ENCODE results near the gene IL1RAP.
"Not testable (repeated sequence)": the region's sequence is repeated elsewhere in the genome, so short reads cannot be mapped to it uniquely, and the experiment has no call there.

The IL1RAP gene

GRCh38 chr3:190666821-190667220, 152.9 kb downstream of the IL1RAP start:
- Histone ChIP-seq H3K27ac (ENCODE audit: poor library complexity, severe bottlenecking) (no peak overlapping the region), H3K4me3 (ENCODE audit: severe bottlenecking) (no peak overlapping the region), H3K9me3 (ENCODE audit: severe bottlenecking) (no peaks in the 10 kb centered on the region), H3K36me3 (ENCODE audit: low read depth) (no peaks in the 10 kb centered on the region), H3K4me1 (ENCODE audit: insufficient read depth, poor library complexity, severe bottlenecking) (peaks cover 5% of the 10 kb centered on the region), H3K27me3 (ENCODE audit: insufficient read depth, poor library complexity, severe bottlenecking) (no peaks in the 10 kb centered on the region)
- no peak for TF ChIP-seq CTCF (IDR thresholded peaks at IDR 0.05; ENCODE audit: poor library complexity, severe bottlenecking)
- ATAC-seq (ENCODE audit: low read depth): no peak
- no peak for DNase-seq (ENCODE audit: low spot score)

- DNase-seq (ENCODE audit: low spot score) (no peak), ATAC-seq (ENCODE audit: low read depth) (no peak; the same call in 2 of the 3 replicates)
Measured at GRCh38 chr3:190671658-190672057, 157.8 kb downstream of the IL1RAP start.

GRCh38 chr3:190673148-190673547, 159.3 kb downstream of the IL1RAP start:
- H3K36me3 ChIP-seq (ENCODE audit: low read depth): no peaks in the 10 kb centered on the region
- no peak overlapping the region for H3K27ac ChIP-seq (ENCODE audit: poor library complexity, severe bottlenecking)
- peaks cover 6% of the 10 kb centered on the region for H3K4me1 ChIP-seq (ENCODE audit: insufficient read depth, poor library complexity, severe bottlenecking)
- ATAC-seq (ENCODE audit: low read depth) (no peak), DNase-seq (ENCODE audit: low spot score) (no peak)
- TF ChIP-seq CTCF (IDR thresholded peaks at IDR 0.05; ENCODE audit: poor library complexity, severe bottlenecking): no peak
- no peaks in the 10 kb centered on the region for H3K27me3 ChIP-seq (ENCODE audit: insufficient read depth, poor library complexity, severe bottlenecking)
- H3K9me3 ChIP-seq (ENCODE audit: severe bottlenecking): no peaks in the 10 kb centered on the region
- no peak overlapping the region for H3K4me3 ChIP-seq (ENCODE audit: severe bottlenecking)

More at GRCh38 chr3:190671658-190672057, 157.8 kb downstream of the IL1RAP start:
- Histone ChIP-seq H3K36me3 (ENCODE audit: low read depth) (no peaks in the 10 kb centered on the region), H3K27me3 (ENCODE audit: insufficient read depth, poor library complexity, severe bottlenecking) (no peaks in the 10 kb centered on the region), H3K9me3 (ENCODE audit: severe bottlenecking) (no peaks in the 10 kb centered on the region), H3K27ac (ENCODE audit: poor library complexity, severe bottlenecking) (no peak overlapping the region), H3K4me1 (ENCODE audit: insufficient read depth, poor library complexity, severe bottlenecking) (peaks cover 6% of the 10 kb centered on the region), H3K4me3 (ENCODE audit: severe bottlenecking) (no peak overlapping the region)
- no peak for TF ChIP-seq CTCF (IDR thresholded peaks at IDR 0.05; ENCODE audit: poor library complexity, severe bottlenecking)

- no peak for TF ChIP-seq CTCF (IDR thresholded peaks at IDR 0.05; ENCODE audit: poor library complexity, severe bottlenecking)
- ATAC-seq (ENCODE audit: low read depth): no peak
Measured at GRCh38 chr3:190676481-190676880, 162.6 kb downstream of the IL1RAP start.

GRCh38 chr3:190677001-190677400, 163.1 kb downstream of the IL1RAP start:
- Histone ChIP-seq H3K27me3 (ENCODE audit: insufficient read depth, poor library complexity, severe bottlenecking) (no peaks in the 10 kb centered on the region), H3K27ac (ENCODE audit: poor library complexity, severe bottlenecking) (no peak overlapping the region), H3K36me3 (ENCODE audit: low read depth) (no peaks in the 10 kb centered on the region), H3K4me1 (ENCODE audit: insufficient read depth, poor library complexity, severe bottlenecking) (no peaks in the 10 kb centered on the region), H3K4me3 (ENCODE audit: severe bottlenecking) (no peak overlapping the region), H3K9me3 (ENCODE audit: severe bottlenecking) (no peaks in the 10 kb centered on the region)
- ATAC-seq (ENCODE audit: low read depth) (no peak), DNase-seq (ENCODE audit: low spot score) (no peak)
- no peak for TF ChIP-seq CTCF (IDR thresholded peaks at IDR 0.05; ENCODE audit: poor library complexity, severe bottlenecking)

More at GRCh38 chr3:190676481-190676880, 162.6 kb downstream of the IL1RAP start:
- Histone ChIP-seq H3K27ac (ENCODE audit: poor library complexity, severe bottlenecking) (no peak overlapping the region), H3K4me1 (ENCODE audit: insufficient read depth, poor library complexity, severe bottlenecking) (peaks cover 5% of the 10 kb centered on the region), H3K27me3 (ENCODE audit: insufficient read depth, poor library complexity, severe bottlenecking) (no peaks in the 10 kb centered on the region), H3K4me3 (ENCODE audit: severe bottlenecking) (no peak overlapping the region), H3K9me3 (ENCODE audit: severe bottlenecking) (no peaks in the 10 kb centered on the region), H3K36me3 (ENCODE audit: low read depth) (no peaks in the 10 kb centered on the region)
- DNase-seq (ENCODE audit: low spot score): no peak

GRCh38 chr3:190677868-190678267, 164.0 kb downstream of the IL1RAP start:
- not testable (repeated sequence) for H3K4me1 ChIP-seq (ENCODE audit: insufficient read depth, poor library complexity, severe bottlenecking); H3K9me3 ChIP-seq (ENCODE audit: severe bottlenecking); DNase-seq (ENCODE audit: low spot score); ATAC-seq (ENCODE audit: low read depth); H3K36me3 ChIP-seq (ENCODE audit: low read depth); H3K4me3 ChIP-seq (ENCODE audit: severe bottlenecking); H3K27me3 ChIP-seq (ENCODE audit: insufficient read depth, poor library complexity, severe bottlenecking); H3K27ac ChIP-seq (ENCODE audit: poor library complexity, severe bottlenecking)
